Measurements from ENCODE around the gene PTPRQ. TPM values are rescaled to one million over a fixed set of nuclear protein-coding genes. Genes with fewer than 3 reads are reported as not detected.

PTPRQ gene, protein sequence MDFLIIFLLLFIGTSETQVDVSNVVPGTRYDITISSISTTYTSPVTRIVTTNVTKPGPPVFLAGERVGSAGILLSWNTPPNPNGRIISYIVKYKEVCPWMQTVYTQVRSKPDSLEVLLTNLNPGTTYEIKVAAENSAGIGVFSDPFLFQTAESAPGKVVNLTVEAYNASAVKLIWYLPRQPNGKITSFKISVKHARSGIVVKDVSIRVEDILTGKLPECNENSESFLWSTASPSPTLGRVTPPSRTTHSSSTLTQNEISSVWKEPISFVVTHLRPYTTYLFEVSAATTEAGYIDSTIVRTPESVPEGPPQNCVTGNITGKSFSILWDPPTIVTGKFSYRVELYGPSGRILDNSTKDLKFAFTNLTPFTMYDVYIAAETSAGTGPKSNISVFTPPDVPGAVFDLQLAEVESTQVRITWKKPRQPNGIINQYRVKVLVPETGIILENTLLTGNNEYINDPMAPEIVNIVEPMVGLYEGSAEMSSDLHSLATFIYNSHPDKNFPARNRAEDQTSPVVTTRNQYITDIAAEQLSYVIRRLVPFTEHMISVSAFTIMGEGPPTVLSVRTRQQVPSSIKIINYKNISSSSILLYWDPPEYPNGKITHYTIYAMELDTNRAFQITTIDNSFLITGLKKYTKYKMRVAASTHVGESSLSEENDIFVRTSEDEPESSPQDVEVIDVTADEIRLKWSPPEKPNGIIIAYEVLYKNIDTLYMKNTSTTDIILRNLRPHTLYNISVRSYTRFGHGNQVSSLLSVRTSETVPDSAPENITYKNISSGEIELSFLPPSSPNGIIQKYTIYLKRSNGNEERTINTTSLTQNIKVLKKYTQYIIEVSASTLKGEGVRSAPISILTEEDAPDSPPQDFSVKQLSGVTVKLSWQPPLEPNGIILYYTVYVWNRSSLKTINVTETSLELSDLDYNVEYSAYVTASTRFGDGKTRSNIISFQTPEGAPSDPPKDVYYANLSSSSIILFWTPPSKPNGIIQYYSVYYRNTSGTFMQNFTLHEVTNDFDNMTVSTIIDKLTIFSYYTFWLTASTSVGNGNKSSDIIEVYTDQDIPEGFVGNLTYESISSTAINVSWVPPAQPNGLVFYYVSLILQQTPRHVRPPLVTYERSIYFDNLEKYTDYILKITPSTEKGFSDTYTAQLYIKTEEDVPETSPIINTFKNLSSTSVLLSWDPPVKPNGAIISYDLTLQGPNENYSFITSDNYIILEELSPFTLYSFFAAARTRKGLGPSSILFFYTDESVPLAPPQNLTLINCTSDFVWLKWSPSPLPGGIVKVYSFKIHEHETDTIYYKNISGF (N-terminal part only)
- not detected in 2 replicates for total RNA-seq (2021; fragmentation: NEBNext Ultra II Directional; extraction: Animal tissue kit (Norgen Biotek cat#: 25700))
- polyA plus RNA-seq (2011; rRNA removed) = not detected in 2 replicates
- not detected for polyA plus RNA-seq (2011; cell fraction: cytosol; rRNA removed)
- not detected for polyA plus RNA-seq (2011; cell fraction: nucleus; rRNA removed)
- not detected in 4 replicates for polyA plus RNA-seq (2012, experiment 1 of 2)
- polyA plus RNA-seq (2012, experiment 2 of 2) = not detected
- under 0.01 TPM for polyA plus RNA-seq (2013, experiment 1 of 2)
- polyA plus RNA-seq (2013, experiment 2 of 2) = not detected
- not detected in 2 replicates for polyA minus RNA-seq (2011; rRNA and poly(A)+ RNA removed)
- not detected for polyA minus RNA-seq (2011; cell fraction: cytosol; rRNA and poly(A)+ RNA removed)
- polyA minus RNA-seq (2011; cell fraction: nucleus; rRNA and poly(A)+ RNA removed) = not detected
- long read RNA-seq, experiment 1 = 0 reads
- long read RNA-seq, experiment 2 = 0 reads

DNA sequence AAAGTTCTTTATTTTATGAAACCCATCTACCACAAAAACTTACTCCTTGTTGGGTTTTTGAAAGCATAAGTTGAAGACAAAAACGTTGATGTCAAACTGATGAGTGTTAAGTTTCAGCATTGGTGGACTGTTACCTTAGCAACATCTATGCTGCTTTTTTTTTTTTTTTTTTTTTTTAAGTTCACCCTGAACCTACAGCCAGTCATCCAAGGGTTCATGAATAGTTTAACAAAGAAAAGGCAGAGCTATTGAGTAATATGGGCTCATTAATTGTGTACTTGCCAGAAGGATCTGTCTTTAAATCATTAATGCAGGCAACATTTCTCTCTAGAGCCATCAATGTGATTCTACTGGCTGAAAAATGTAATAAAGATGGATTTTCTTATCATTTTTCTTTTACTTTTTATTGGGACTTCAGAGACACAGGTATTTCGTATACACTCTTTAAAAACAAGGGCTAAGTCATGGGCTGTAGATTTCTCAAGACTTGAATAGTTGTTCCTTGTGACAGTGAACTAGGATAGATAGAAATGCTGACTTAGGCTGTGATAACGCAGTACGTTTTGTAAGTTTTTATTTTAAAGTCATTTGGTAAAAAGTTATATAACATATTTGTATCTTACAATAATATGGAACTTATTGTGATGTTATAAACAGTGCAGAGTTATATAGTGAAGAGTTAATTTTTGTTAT is at the start of gene PTPRQ:
Gene PTPRQ, plus strand, starts transcription at position 262 of the 693 bp plus-strand sequence. Its CDS starts 111 bp downstream, at position 373.
- CTCF ChIA-PET (ENCODE audit: partially characterized antibody) = no interaction called here
- POLR2A ChIA-PET (ENCODE audit: partially characterized antibody) = no interaction called here
- TF ChIP-seq CREB1 (IDR thresholded peaks at IDR 0.05) (no peak), HDAC6 (IDR thresholded peaks at IDR 0.05; ENCODE audit: low read depth, low read length) (no peak), YY1 (IDR thresholded peaks at IDR 0.05; ENCODE audit: low read depth, low read length) (no peak), SRF (IDR thresholded peaks at IDR 0.05; ENCODE audit: low read depth, low read length) (no peak)
- TF ChIP-seq, protein P1, sequence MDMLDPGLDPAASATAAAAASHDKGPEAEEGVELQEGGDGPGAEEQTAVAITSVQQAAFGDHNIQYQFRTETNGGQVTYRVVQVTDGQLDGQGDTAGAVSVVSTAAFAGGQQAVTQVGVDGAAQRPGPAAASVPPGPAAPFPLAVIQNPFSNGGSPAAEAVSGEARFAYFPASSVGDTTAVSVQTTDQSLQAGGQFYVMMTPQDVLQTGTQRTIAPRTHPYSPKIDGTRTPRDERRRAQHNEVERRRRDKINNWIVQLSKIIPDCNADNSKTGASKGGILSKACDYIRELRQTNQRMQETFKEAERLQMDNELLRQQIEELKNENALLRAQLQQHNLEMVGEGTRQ (IDR thresholded peaks at IDR 0.05; ENCODE audit: low read length) = no peak

More for the DNA sequence above, at the start of gene PTPRQ:
- H2BK20ac ChIP-seq (ENCODE audit: low read length) = no peak within 1 kb of the TSS
- H3K14ac ChIP-seq (ENCODE audit: insufficient read length) = no peak within 1 kb of the TSS
- H4K5ac ChIP-seq (ENCODE audit: insufficient read length, low read depth, low read length) = no peak within 1 kb of the TSS
- H2BK12ac ChIP-seq (ENCODE audit: low read depth, low read length) = no peak within 1 kb of the TSS
- H3K9me3 ChIP-seq (ENCODE audit: insufficient read depth in 2 of 2, low read depth in 1 of 2, low read length in 1 of 2) = no peaks in the 10 kb centered on the region
- H3K9ac ChIP-seq (replicated peaks in 1 of 4; ENCODE audit: extremely low read depth in 1 of 4, low read depth in 3 of 4, low read length in 3 of 4) = no peak within 1 kb of the TSS
- 87% methylated on average over 4 of the region's 4 CpGs; no CpG with 5 or more reads in 1 of the 2 experiments for WGBS, 2 experiments (ENCODE audit: extremely low coverage in 1 of 2, insufficient coverage in 1 of 2, insufficient read length in 1 of 2, insufficient replicate concordance in 2 of 2, low coverage in 1 of 2, low lambda C conversion rate in 2 of 2, missing lambda C conversion rate in 1 of 2)
- no peaks in the 10 kb centered on the region for H3K4me1 ChIP-seq (replicated peaks in 1 of 4; ENCODE audit: control insufficient read depth in 3 of 4, insufficient read depth in 4 of 4, low read length in 3 of 4)
- no peak within 1 kb of the TSS for H3K4me2 ChIP-seq (ENCODE audit: insufficient read depth in 1 of 2, low read depth in 2 of 2, low read length in 2 of 2)
- H3K36me3 ChIP-seq (ENCODE audit: control insufficient read depth in 2 of 4, insufficient read depth in 4 of 4, low read length in 3 of 4) = no peaks in the 10 kb centered on the region
- H3K23ac ChIP-seq (ENCODE audit: insufficient read length) = no peak within 1 kb of the TSS
- H3K27ac ChIP-seq (ENCODE audit: low read depth, low read length) = no peak within 1 kb of the TSS
- DNase-seq (ENCODE audit: low read depth in 1 of 2, low spot score in 2 of 2) (no peak), FAIRE-seq (no peak)
- no peaks in the 10 kb centered on the region for H3K27me3 ChIP-seq (replicated peaks in 1 of 4; ENCODE audit: control insufficient read depth in 3 of 4, extremely low read depth in 1 of 4, insufficient read depth in 3 of 4, low read length in 3 of 4)
- no peaks in the 10 kb centered on the region for H3K79me1 ChIP-seq (ENCODE audit: low read depth, low read length)
- H2AK5ac ChIP-seq (ENCODE audit: low read depth, low read length) = no peak within 1 kb of the TSS
- no peak within 1 kb of the TSS for H3K4ac ChIP-seq (replicated peaks; ENCODE audit: insufficient read length, low read depth, low read length)
- H2AFZ ChIP-seq (ENCODE audit: low read length) = no peak within 1 kb of the TSS
- H4K91ac ChIP-seq (replicated peaks; ENCODE audit: insufficient read length, low read length) = no peak within 1 kb of the TSS
- H2BK120ac ChIP-seq (replicated peaks; ENCODE audit: low read depth, low read length) = no peak within 1 kb of the TSS
- no peaks in the 10 kb centered on the region for H3K23me2 ChIP-seq (ENCODE audit: low read depth, low read length)
- no peak within 1 kb of the TSS for H3K4me3 ChIP-seq (ENCODE audit: extremely low read depth in 1 of 4, insufficient read depth in 2 of 4, low read depth in 3 of 4, low read length in 4 of 4)
- H4K8ac ChIP-seq (ENCODE audit: extremely low read depth, insufficient read depth, low read length) = no peak within 1 kb of the TSS
- no peaks in the 10 kb centered on the region for H4K20me1 ChIP-seq (replicated peaks in 1 of 2; ENCODE audit: control insufficient read depth in 1 of 2, insufficient read depth in 2 of 2, low read length in 2 of 2)
- H2BK5ac ChIP-seq (ENCODE audit: low read depth, low read length) = no peak within 1 kb of the TSS
- H3K18ac ChIP-seq (ENCODE audit: extremely low read depth, low read length) = no peak within 1 kb of the TSS
- H3K79me2 ChIP-seq (ENCODE audit: control insufficient read depth in 1 of 2, insufficient read depth in 2 of 2, low read length in 2 of 2) = no peaks in the 10 kb centered on the region
- no peak within 1 kb of the TSS for H2BK15ac ChIP-seq (ENCODE audit: low read length)
- H3K56ac ChIP-seq (replicated peaks; ENCODE audit: insufficient read length, low read depth, low read length) = no peak within 1 kb of the TSS

All from H1 (cell line).